Inflammatory macrophage (primary cell): ENCODE measurements around the gene TIGD6.
"Not testable (repeated sequence)": the region's sequence is repeated elsewhere in the genome, so short reads cannot be mapped to it uniquely, and the experiment has no call there.

Experiments used
- DNase-seq, 2 donors: peaks; one replicate each; pipeline ENCODE4 v3.0.0-alpha.2; 2020 to 2022

Gene TIGD6

DNA sequence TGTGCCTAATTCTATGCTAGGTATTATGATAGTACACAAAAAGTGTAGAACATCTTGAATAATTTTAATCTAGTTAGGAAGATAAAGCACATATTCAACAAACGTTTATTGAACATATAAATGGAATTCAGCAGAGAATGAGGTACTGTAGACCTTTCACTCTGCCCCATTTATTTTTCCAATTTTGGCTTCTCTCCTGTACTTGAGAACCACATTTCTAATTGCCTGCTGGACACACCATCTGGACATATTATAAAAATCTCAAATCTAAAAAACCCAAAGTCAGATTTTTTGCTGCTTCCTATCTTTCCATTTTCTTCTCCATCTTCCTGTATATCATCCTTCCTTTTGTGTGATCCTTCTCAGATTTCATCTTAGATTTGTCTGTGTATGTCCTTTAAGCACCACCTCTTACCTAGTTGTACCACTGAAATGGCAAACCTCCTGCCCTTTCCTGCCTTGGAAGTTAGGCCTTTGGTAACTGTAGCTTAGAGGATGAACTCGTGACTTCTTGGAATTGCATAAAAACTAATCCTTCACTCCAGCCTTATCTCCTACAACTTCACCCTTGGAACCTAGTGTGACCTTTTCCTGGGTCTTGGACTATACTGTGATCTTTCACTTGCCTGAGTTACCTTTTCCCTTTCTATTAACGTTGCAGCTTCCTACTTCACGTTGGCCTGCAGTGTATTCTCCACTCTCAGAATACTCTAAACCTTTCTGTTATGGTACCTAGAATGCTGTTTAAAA, 31.1 kb downstream of the TIGD6 start:
- DNase-seq: no peak

GRCh38 chr5:149966946-149967345, 33.5 kb downstream of the TIGD6 start:
- no peak for DNase-seq

GRCh38 chr5:149963729-149964128, 36.7 kb downstream of the TIGD6 start:
- no peak for DNase-seq

DNA sequence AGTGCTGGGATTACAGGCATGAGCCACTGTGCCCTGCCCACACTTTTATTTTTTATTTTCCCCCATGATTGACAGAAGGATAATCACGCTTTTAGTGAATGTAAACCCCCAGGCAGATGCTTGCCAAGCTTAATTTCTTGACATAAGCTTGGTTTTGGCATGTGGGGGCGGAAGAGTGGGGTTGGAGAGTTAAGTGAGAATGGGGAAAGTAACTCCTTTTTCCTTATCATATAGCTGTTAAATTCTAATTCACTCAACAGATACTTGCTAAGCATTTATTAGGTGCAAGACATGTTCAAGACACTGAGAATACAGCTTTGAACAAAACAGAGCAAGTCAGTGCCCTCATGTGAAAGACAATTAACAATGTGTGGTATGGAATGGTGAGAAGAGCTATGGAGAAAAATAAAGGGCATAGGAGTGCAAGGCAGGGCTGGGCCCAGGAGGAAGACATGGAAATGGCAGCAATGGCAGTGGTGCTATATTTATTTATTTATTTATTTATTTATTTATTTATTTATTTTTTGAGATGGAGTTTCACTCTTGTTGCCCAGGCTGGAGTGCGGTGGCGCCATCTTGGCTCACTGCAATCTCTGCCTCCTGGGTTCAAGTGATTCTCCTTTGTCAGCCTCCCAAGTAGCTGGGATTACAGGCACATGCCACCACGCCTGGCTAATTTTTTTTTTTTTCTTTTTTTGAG, 37.7 kb downstream of the TIGD6 start:
- DNase-seq: no peak

DNA sequence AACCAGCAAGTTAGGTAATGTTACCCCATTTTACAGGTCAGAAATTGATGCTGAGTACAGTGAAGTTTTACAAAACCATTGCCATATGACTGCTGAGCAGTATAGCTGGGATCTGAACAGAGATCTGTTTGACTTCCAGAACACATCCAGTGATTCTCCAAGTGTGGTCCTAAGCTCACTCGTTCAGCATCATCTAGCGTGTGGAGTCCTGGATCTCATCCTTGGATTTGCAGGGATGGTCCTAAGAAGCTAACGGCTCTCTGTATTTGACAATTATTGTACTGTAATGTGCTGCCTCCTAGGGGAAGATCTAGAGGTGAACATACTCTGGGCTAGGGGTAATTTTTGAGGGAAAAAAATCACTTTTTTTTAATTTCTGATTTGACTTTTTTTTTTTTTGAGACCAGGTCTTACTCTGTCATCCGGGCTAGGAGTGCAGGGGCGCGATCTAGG, 38.5 kb downstream of the TIGD6 start:
- peak; percentile 12 to 36 for DNase-seq

DNA sequence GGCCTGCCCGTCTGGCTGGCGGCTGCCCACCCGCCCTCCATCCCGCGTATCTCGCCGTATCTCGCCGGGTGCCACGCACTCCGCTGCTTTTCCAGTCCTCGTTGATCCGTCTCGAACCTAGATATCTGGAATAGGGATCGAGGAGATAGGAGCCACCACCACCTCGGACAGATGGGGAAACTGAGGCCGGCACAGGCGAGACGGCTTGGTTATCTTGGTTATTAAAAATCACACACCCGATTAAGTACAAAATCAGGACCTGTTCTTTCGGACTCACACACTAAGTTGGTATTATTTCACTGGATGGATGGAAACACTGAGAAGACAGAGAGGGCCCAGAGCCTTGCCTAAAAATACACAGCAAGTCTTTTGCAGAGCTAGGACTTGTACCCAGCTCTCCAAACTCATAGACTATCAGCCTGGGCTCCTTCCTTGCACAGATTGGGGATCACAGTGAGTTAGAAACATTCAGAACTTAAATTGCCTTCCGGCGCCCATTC, 39.2 kb downstream of the TIGD6 start:
- no peak for DNase-seq

GRCh38 chr5:149960272-149961185, 39.9 kb downstream of the TIGD6 start, which contains the start of gene SLC26A2:
Gene SLC26A2, plus strand, starts transcription at chr5:149960758. Its CDS starts 16,895 bp downstream, at chr5:149977653.
- peak; percentile 97 to 98 for DNase-seq

GRCh38 chr5:149959406-149960236, 40.8 kb downstream of the TIGD6 start:
- DNase-seq: peak; percentile 46 to 63

DNA sequence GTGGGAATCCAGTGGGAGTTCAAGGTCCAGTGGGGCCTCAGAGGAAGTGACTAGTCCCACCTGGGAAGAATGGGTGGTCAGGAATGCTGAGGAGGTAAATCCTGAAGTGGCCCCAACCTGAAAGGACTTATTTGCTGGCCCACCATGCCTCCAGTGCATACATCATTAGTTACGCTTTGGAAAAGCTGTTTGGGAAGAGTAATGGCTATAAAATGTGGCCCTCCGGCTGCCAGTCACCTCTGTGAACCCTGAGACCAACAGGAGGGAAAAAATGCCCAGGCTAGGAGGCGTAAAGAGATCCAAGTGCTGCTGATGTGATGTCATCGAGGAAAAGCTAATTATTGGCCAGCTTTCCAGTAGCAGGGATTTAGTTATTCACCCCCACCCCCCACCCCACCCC, 42.6 kb downstream of the TIGD6 start:
- no peak for DNase-seq

DNA sequence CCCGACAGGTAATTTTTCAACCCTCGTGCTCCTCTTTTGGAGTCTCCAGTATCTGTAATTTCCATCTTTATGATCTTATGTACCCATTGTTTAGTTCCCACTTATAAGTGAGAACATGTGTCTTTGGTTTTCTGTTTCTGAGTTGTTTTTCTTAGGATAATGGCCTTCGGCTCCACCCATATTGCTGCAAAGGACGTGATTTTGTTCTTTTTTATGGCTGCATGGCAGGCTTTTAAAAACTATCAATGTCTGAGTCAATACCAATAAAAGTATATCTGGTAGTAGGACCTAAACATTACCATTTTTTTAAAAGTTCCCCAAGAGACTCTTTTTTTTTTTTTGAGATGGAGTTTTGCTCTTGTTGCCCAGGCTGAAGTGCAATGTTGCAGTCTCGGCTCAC, 43.8 kb downstream of the TIGD6 start:
- DNase-seq: no peak

- no peak for DNase-seq
These were observed 45.7 kb downstream of the TIGD6 start for GRCh38 chr5:149954798-149955197.

- no peak for DNase-seq
These were observed 46.9 kb downstream of the TIGD6 start for GRCh38 chr5:149953436-149954121.

- no peak for DNase-seq
These were observed 49.2 kb downstream of the TIGD6 start for GRCh38 chr5:149951138-149951749.

- DNase-seq: no peak
These were observed 51.5 kb downstream of the TIGD6 start for GRCh38 chr5:149948993-149949392.

DNA sequence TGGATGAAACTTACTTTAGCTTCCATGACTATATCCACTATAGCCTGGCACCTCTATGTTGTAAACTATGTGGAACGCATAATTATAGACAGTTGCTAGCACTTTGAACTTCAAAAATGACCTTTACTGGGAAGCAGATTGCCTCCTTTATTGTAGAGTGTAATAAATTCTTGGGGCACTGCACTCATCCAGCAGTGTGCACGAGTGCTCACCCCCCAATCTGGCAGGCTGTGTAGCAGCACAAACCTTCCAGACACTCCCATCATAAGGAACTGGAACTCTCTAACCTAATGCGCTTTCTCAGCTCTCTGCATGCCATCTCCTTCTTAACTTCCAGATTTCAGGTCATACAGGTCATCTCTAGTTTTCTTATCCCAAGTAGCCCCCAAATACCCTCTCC, 54.3 kb downstream of the TIGD6 start:
- DNase-seq: no peak

DNA sequence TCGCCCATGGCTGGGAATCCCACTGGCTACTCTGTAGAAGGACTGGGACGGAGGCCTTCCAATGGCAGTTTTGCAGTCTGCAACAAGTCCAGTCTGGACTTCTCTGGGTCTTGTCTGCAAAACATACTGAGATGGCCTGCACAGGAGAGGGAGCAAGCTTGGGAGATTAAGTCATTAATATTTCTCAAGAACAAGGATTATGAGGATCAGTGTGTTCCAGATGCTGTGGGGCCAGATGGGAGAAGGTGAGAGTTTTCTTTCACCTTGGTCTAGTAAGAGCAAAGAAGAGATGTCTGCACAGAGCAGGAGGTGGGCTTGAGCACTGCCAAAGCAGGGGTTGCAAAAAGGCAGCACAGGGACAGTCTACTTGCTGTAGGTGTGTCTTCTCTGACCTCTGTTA, 55.8 kb downstream of the TIGD6 start, which contains the start of gene PDE6A:
TSS of gene PDE6A (minus strand) at position 128 of the 400 bp plus-strand sequence. CDS start at position 8, 120 bp downstream.
- DNase-seq: no peak

- DNase-seq: not testable (repeated sequence)
These were observed 57.1 kb downstream of the TIGD6 start for GRCh38 chr5:149943177-149943949.
